Stimulated activated CD4-positive, alpha-beta T cell treated with anti-CD3 and anti-CD28 coated beads, TNF-alpha, amount 100 ng/mL, for 4 hours (primary cell): ENCODE measurements around the gene GJA1.
"Not testable (repeated sequence)": the region's sequence is repeated elsewhere in the genome, so short reads cannot be mapped to it uniquely, and the experiment has no call there.

Source experiments
- DNase-seq, 3 experiments: peaks; one replicate each; pipeline ENCODE4 v3.0.0-alpha.2; 2020; ENCODE audit warnings: low read depth in 3 of 3

GJA1 gene

GRCh38 chr6:121435444-121436069, at the start of gene GJA1:
GJA1 (plus strand) TSS chr6:121435646; CDS start chr6:121446848, 11,202 bp downstream.
- DNase-seq: no peak

GRCh38 chr6:121386551-121386950, 48.9 kb upstream of the GJA1 start:
- not testable (repeated sequence) for DNase-seq

GRCh38 chr6:121389419-121389818, 46.0 kb upstream of the GJA1 start:
- DNase-seq: no peak

GRCh38 chr6:121393731-121394505, 41.5 kb upstream of the GJA1 start:
- DNase-seq: no peak

- no peak for DNase-seq
Observed at GRCh38 chr6:121395736-121396135, 39.7 kb upstream of the GJA1 start.

GRCh38 chr6:121397188-121397587, 38.3 kb upstream of the GJA1 start:
- DNase-seq: not testable (repeated sequence)

GRCh38 chr6:121398127-121398526, 37.3 kb upstream of the GJA1 start:
- DNase-seq: no peak

- DNase-seq: no peak
Observed at GRCh38 chr6:121399966-121400365, 35.5 kb upstream of the GJA1 start.

GRCh38 chr6:121403964-121404363, 31.5 kb upstream of the GJA1 start:
- DNase-seq: no peak

GRCh38 chr6:121405306-121405705, 30.1 kb upstream of the GJA1 start:
- DNase-seq: no peak

- DNase-seq: no peak
Observed at GRCh38 chr6:121408321-121408720, 27.1 kb upstream of the GJA1 start.

GRCh38 chr6:121413879-121414278, 21.6 kb upstream of the GJA1 start:
- no peak for DNase-seq

GRCh38 chr6:121418346-121418745, 17.1 kb upstream of the GJA1 start:
- no peak for DNase-seq

GRCh38 chr6:121426686-121427085, 8.8 kb upstream of the GJA1 start:
- no peak for DNase-seq

- no peak for DNase-seq
Observed at GRCh38 chr6:121428872-121429756, 6.3 kb upstream of the GJA1 start.

GRCh38 chr6:121430514-121431460, 4.7 kb upstream of the GJA1 start:
- DNase-seq: no peak

GRCh38 chr6:121431776-121432175, 3.7 kb upstream of the GJA1 start:
- not testable (repeated sequence) for DNase-seq

GRCh38 chr6:121434037-121434770, 1.2 kb upstream of the GJA1 start:
- DNase-seq: no peak

- DNase-seq: no peak
Observed at GRCh38 chr6:121436274-121436857, 920 bp downstream of the GJA1 start.
